Middle frontal gyrus (tissue), 1 donor: Measurements from ENCODE around the gene IRGQ.

Experiments
- DNase-seq: peaks from one replicate; pipeline ENCODE4 v3.0.0-alpha.2; 2015; ENCODE audit warnings: low spot score; ENCODE audit errors: extremely low spot score

Gene IRGQ

DNA sequence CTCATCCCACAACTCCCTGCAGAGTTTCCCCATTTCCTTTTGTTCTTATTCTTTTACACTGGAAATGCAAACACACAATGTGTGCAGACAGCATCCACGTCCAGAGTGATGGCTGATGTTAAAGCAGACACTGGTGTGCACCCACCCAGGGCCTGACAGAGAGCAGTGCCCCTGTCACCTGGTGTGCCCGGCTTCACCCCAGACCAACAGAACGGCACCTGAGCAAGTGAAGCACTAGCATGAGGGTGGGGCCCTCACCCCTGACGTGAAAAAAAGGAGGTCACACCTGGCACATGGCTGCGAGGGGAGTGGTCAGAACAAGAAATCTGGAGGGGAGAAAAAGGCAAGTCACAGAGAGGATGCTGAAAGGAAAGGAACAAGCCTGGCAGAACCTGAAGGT is 50.7 kb downstream of the IRGQ start:
- DNase-seq: no peak

DNA sequence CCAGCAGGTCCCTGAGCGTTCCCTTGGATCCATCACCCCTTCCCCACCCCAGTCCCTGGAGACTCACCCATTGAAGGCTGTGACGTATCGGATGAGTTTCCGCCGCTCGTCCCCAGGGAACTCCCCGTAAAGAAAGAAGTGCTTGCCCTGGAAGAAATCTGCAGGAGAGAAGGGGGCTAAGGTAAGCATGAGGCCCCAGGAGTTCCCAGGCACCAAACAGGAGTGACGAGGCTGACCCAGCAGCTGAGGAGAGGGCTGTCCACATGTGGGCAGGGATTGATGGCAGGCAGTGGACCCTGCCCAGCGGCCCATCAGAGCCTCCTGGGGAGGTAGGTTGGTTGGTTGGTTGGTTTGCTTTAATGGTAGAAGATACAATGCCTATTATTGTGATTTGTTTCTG is 51.9 kb downstream of the IRGQ start:
- DNase-seq: no peak

DNA sequence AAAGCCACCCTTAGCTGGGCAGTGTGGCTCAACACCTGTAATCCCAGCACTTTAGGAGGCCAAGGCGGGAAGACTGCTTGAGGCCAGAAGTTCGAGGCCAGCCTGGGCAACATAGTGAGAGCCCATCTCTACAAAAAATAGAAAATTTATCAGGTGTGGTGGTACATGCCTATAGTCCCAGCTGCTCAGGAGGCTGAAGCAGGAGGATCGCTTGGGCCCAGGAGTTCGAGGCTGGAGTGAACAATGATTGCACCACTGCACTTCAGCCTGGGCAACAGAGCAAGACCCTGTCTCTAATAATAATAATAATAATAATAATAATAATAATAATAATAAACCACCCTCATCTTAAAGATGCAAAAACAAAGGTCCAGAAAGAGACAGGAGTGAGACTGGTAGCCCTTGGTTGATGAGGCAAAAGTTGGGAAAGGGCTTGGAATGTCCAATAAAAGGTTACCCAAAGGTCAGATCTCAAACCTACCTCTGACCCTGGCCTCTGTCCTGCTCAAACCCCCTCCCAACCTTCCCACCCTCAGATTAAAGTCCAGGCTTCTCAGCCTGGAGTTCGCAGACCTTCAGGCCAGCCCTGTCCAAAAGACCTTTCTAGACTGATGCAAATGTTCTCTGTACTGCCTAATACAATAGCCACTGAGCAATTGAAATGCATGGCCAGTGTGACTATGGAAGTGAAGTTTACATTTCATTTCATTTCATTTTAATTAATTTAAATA is 53.8 kb downstream of the IRGQ start:
- DNase-seq: no peak

DNA sequence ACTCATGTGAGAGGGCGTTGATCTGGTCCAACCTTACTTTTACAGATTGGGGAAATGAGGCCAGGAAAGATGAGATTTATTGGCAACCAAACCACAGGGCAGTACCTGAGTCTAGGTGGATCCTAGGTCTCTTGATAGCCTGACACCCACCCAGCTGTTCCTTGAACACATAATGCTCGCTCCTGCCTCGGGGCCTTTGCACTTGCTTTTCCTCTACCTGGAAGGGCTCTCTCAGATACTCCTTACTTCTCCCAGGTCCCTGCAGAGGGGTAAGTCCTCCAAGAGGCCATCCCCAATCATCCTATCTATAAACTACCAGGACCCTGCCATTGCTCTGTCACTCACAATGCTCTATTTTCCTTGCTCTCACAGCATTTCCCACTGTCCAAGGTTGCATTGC is 55.6 kb downstream of the IRGQ start:
- no peak for DNase-seq

DNA sequence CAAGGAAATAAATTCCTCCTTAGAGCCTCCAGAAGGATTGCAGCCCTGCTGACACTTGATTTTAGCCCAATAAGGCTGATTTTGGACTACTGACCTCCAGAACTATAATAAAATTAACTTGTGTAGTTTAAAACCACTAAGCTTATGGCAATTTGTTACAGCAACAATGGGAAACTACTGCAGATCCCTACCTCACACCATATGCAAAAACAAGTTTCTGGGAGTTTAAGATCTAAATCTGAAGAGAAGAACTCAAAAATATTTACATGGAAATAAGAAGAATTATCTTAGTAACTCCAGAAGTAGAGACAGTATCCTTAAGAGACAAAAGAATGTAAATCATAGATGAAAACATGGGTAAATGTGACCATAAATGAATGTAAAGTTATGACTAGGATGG is 57.0 kb downstream of the IRGQ start:
- no peak for DNase-seq

DNA sequence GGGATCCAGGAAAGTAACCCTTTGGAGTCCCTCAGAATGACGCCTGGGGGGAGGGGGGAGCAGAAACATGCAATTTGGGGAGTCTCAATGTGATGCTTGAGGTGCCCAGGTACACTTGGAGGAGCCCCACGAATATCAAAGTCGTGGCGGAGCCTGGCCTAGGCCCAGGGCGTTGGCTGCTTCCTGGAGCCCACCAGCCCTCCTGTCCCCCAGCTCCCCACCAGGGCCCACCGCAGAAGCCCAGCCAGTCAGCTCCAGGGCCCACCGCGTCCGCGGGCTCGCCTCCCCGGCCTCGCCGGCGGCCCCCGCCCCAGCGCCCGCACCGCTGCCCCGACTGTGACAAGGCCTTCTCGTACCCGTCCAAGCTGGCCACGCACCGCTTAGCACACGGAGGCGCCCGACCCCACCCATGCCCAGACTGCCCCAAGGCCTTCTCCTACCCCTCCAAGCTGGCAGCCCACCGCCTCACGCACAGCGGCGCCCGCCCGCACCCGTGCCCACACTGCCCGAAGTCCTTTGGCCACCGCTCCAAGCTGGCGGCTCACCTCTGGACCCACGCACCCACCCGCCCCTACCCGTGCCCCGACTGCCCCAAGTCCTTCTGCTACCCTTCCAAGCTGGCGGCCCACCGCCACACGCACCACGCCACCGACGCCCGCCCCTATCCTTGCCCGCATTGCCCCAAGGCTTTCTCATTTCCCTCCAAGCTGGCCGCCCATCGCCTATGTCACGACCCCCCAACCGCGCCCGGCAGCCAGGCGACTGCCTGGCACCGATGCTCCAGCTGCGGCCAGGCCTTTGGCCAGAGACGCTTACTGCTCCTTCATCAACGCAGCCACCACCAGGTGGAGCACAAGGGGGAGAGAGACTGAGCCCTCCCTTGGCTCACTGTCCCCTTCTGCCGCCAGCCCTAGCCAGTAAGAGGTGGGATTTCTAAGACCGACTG is 60.8 kb downstream of the IRGQ start:
- DNase-seq: no peak
